GM12878 (cell line): ENCODE measurements around the gene RAB23. TPM values are rescaled to one million over a fixed set of nuclear protein-coding genes. Genes with fewer than 3 reads are reported as not detected.

Experiments used
- ATAC-seq: fragments of 200-7000 bp; cut with Tn5 transposase; 3 replicates; pipeline ENCODE4 v1.9.1; 2020; ENCODE audit warnings: mild to moderate bottlenecking, moderate library complexity
- BruUV-seq: library from RNA; stranded (reverse); fragments of 400-500 nt; replicated peaks from 2 replicates; lab custom pipeline; 2021; lab: Mats Ljungman, UMichigan
- CTCF ChIA-PET: fragments of 300-600 bp; sonication (Branson Sonifier 250); formaldehyde crosslinking; extraction: SDS; loops from one replicate; lab custom pipeline; 2021; ENCODE audit warnings: inconsistent platforms; lab: Yijun Ruan, JAX
- POLR2A ChIA-PET: fragments of 350-600 bp; formaldehyde crosslinking; extraction: SDS; loops from one replicate; lab custom pipeline; 2021; ENCODE audit warnings: inconsistent platforms; lab: Charles Lee
- RAD21 ChIA-PET: fragments of 300-600 bp; sonication (Branson Sonifier 250); formaldehyde crosslinking; loops from one replicate; lab custom pipeline; 2023; ENCODE audit warnings: antibody characterized with exemption; ENCODE audit not compliant: unreplicated experiment; lab: Charles Lee
- SMC1A ChIA-PET: fragments of 300-600 bp; sonication (Branson Sonifier 250); formaldehyde crosslinking; loops from one replicate; lab custom pipeline; 2023; ENCODE audit not compliant: unreplicated experiment, uncharacterized antibody; lab: Charles Lee
- DNase-seq: peaks from one replicate; pipeline ENCODE4 v3.0.0-alpha.2; 2011; ENCODE audit warnings: low read depth, low spot score
- FAIRE-seq: peaks from 3 replicates; lab custom pipeline; 2011; peaks lifted over from hg19 to GRCh38; lab: Jason Lieb, UNC
- H2AFZ ChIP-seq: 2 replicates; pipeline ENCODE4 v1.6.0; 2011; ENCODE audit warnings: low read depth, low read length, control low read depth; ENCODE audit not compliant: control insufficient read depth
- H3K27ac ChIP-seq: 2 replicates; pipeline ENCODE4 v1.5.1; 2011; ENCODE audit warnings: control low read depth; ENCODE audit not compliant: control insufficient read depth, insufficient read depth
- H3K27me3 ChIP-seq, 2 experiments: replicated peaks in 1 of 2; 2 replicates each; pipeline versions ENCODE4 v1.6.0 to v1.6.1; 2011; ENCODE audit warnings: low read length in 1 of 2; ENCODE audit not compliant: control insufficient read depth in 2 of 2, insufficient read depth in 2 of 2
- H3K36me3 ChIP-seq, 2 experiments: 2 replicates each; pipeline ENCODE4 v1.5.1; 2011; ENCODE audit warnings: low read length in 1 of 2; ENCODE audit not compliant: control insufficient read depth in 2 of 2, insufficient read depth in 2 of 2
- H3K4me1 ChIP-seq: 2 replicates; pipeline ENCODE4 v1.6.1; 2011; ENCODE audit warnings: mild to moderate bottlenecking, low read length, moderate library complexity, mixed read lengths; ENCODE audit not compliant: control insufficient read depth, insufficient read depth
- H3K4me2 ChIP-seq: 2 replicates; pipeline ENCODE4 v1.6.0; 2011; ENCODE audit warnings: control low read depth; ENCODE audit not compliant: control insufficient read depth, insufficient read depth
- H3K4me3 ChIP-seq: fragments of 200-600 bp; sonication (generic); 2 replicates; pipeline ENCODE4 v1.5.1; 2016
- H3K79me2 ChIP-seq: 2 replicates; pipeline ENCODE4 v1.6.0; 2011; ENCODE audit warnings: low read length; ENCODE audit not compliant: control insufficient read depth, insufficient read depth
- H3K9ac ChIP-seq: 2 replicates; pipeline ENCODE4 v1.8.0; 2011; ENCODE audit warnings: low read length, control low read depth, mixed read lengths; ENCODE audit not compliant: control insufficient read depth, insufficient read depth
- H3K9me3 ChIP-seq: replicated peaks from 3 replicates; pipeline ENCODE4 v1.5.1; 2011; ENCODE audit warnings: mild to moderate bottlenecking, low read length; ENCODE audit not compliant: control insufficient read depth, insufficient read depth
- H4K20me1 ChIP-seq: 2 replicates; pipeline ENCODE4 v1.6.0; 2011; ENCODE audit not compliant: control insufficient read depth, insufficient read depth
- ASH2L ChIP-seq: fragments of 300-600, 200-600 bp; sonication (generic); IDR thresholded peaks from 2 replicates; pipeline ENCODE4 v1.6.1; 2017; ENCODE audit warnings: low read depth, mild to moderate bottlenecking, borderline replicate concordance
- CTCF ChIP-seq, 3 experiments: IDR thresholded peaks in 2 of 3; conservative IDR thresholded peaks in 1 of 3; 2 replicates each; pipeline ENCODE4 v1.5.1; 2011; ENCODE audit warnings: low read depth in 3 of 3, low read length in 3 of 3, mild to moderate bottlenecking in 3 of 3, control low read depth in 2 of 3, moderate library complexity in 2 of 3, inconsistent platforms in 1 of 3, mixed read lengths in 1 of 3; ENCODE audit not compliant: control insufficient read depth in 2 of 3, insufficient read depth in 1 of 3; ENCODE audit errors: extremely low read depth in 1 of 3
- EGR1 ChIP-seq, 2 experiments: IDR thresholded peaks; 1 replicate in 1 of 2; 2 replicates in 1 of 2; pipeline ENCODE4 v1.6.1; 2011 to 2012; ENCODE audit warnings: low read depth in 2 of 2, low read length in 2 of 2, borderline replicate concordance in 1 of 2, mild to moderate bottlenecking in 1 of 2, moderate library complexity in 1 of 2
- FOXM1 ChIP-seq: IDR thresholded peaks from 2 replicates; pipeline ENCODE4 v1.6.1; 2012; ENCODE audit warnings: low read depth, mild to moderate bottlenecking, inconsistent platforms, low read length, moderate library complexity
- HDAC2 ChIP-seq: fragments of 200-600 bp; sonication (generic); IDR thresholded peaks from 2 replicates; pipeline ENCODE4 v1.6.1; 2017
- JUND ChIP-seq: IDR thresholded peaks from 2 replicates; pipeline ENCODE4 v1.6.1; 2012; ENCODE audit warnings: low read depth, mild to moderate bottlenecking, low read length, improper control_type of control experiment, moderate library complexity
- MTA3 ChIP-seq: IDR thresholded peaks from 2 replicates; pipeline ENCODE4 v1.6.1; 2012; ENCODE audit warnings: low read length, inconsistent platforms, borderline replicate concordance
- MXI1 ChIP-seq: fragments of 150-350 bp; IDR thresholded peaks from 2 replicates; pipeline ENCODE4 v1.6.1; 2011; ENCODE audit warnings: low read depth, mild to moderate bottlenecking, inconsistent platforms, low read length, improper control_type of control experiment
- NRF1 ChIP-seq: conservative IDR thresholded peaks from 2 replicates; pipeline ENCODE4 v1.6.1; 2011; ENCODE audit warnings: mild to moderate bottlenecking, low read depth, low read length, improper control_type of control experiment
- PAX5 ChIP-seq: IDR thresholded peaks from 2 replicates; pipeline ENCODE4 v1.6.1; 2011; ENCODE audit warnings: low read depth, low read length, borderline replicate concordance
- POLR2AphosphoS5 ChIP-seq: IDR thresholded peaks from 2 replicates; pipeline ENCODE4 v1.6.1; 2011; ENCODE audit warnings: mild to moderate bottlenecking, low read length, inconsistent platforms
- RCOR1 ChIP-seq: conservative IDR thresholded peaks from 2 replicates; pipeline ENCODE4 v1.6.1; 2012; ENCODE audit warnings: low read depth, low read length, improper control_type of control experiment
- SIX5 ChIP-seq: IDR thresholded peaks from 2 replicates; pipeline ENCODE4 v1.6.1; 2011; ENCODE audit warnings: mild to moderate bottlenecking, low read depth, low read length, moderate library complexity; ENCODE audit not compliant: severe bottlenecking
- SREBF1 ChIP-seq: IDR thresholded peaks from 2 replicates; pipeline ENCODE4 v1.6.1; 2012; ENCODE audit warnings: mild to moderate bottlenecking, low read length
- ZZZ3 ChIP-seq: IDR thresholded peaks from 2 replicates; pipeline ENCODE4 v1.6.1; 2011; ENCODE audit warnings: low read depth; ENCODE audit not compliant: control insufficient read depth, insufficient read length
- in situ Hi-C: fragments of 300-500 bp; cut with MboI; formaldehyde crosslinking; loops from 9 replicates; pipeline ENCODE4 v1.14.3; 2018; ENCODE audit warnings: mixed read lengths
- intact Hi-C: fragments of 100-400 bp; cut with micrococcal nuclease; formaldehyde crosslinking; loops from one replicate; pipeline ENCODE4 v1.14.2; 2022; ENCODE audit not compliant: unreplicated experiment
- polyA plus RNA-seq, 11 experiments: library from polyadenylated mRNA; depleted of rRNA in 4 of 11; unstranded in 6 of 11; stranded (reverse) in 5 of 11; fragments of >200 nt; fragmentation: Nextera tagmentation in 4 of 11; fragmentation: Illumina TruSeq in 1 of 11; extraction: Ambion mirVana in 4 of 11; extraction: Trizol in 1 of 11; gene quantifications; 1 replicate in 1 of 11; 2 replicates in 10 of 11; pipeline versions ENCODE4 v1.2.1 to v1.2.3, GENCODE V29; 2011 to 2016; ENCODE audit warnings: inconsistent platforms in 2 of 11, missing spikeins in 2 of 11, low read depth in 1 of 11
- total RNA-seq, 4 experiments: library from RNA; depleted of rRNA in 3 of 4; stranded (reverse); fragments of >200 nt in 3 of 4; fragmentation: Illumina TruSeq in 1 of 4; extraction: Trizol in 1 of 4; gene quantifications; 2 replicates each; pipeline versions ENCODE4 v1.2.1 to v1.2.3, GENCODE V29; 2013 to 2021

Gene RAB23
- total and polyA plus RNA-seq, 10 of the 15 experiments (the other 5 are each of a cell fraction or from before 2014, with no cell fraction given), result 0.80 to 6.0 (median 3.1) TPM

- TF ChIP-seq NRF1 (peak; percentile 86), CTCF (IDR thresholded peaks at IDR 0.05 in 2 of 3, conservative IDR thresholded peaks at IDR 0.05 in 1 of 3; ENCODE audit: control insufficient read depth in 2 of 3, extremely low read depth in 1 of 3, insufficient read depth in 1 of 3, low read depth in 3 of 3, low read length in 3 of 3) (no peak; a peak in 1 of 6 replicates), ZZZ3 (no peak), HDAC2 (no peak), RCOR1 (no peak), PAX5 (no peak), JUND (no peak), ASH2L (0 out of 2 replicates have a peak, but pooled peaks have one; percentile 51), MTA3 (no peak)
Observed at GRCh38 chr6:57221936-57222742, at the start of gene RAB23 (continued).

- RAD21 ChIA-PET, result no interaction called here
- BruUV-seq, result no TSS peak
- H3K9ac ChIP-seq, result no peak overlapping the region
- POLR2A ChIA-PET, result no interaction called here
- SMC1A ChIA-PET, result interaction anchor here (4.1 kb wide), 1 partner anchor 48 kb away, joined by 21 read pairs; the partner anchor contains the start of gene PRIM2
- ATAC-seq (no peak), FAIRE-seq (no peak), DNase-seq (no peak)
- H3K4me2 ChIP-seq, result no peak overlapping the region
- no peak for TF ChIP-seq SIX5
- TF ChIP-seq FOXM1, result no peak
- TF ChIP-seq SREBF1, result no peak
- TF ChIP-seq MXI1, result no peak
- TF ChIP-seq EGR1 (IDR thresholded peaks at IDR 0.05; ENCODE audit: borderline replicate concordance in 1 of 2, low read depth in 2 of 2, low read length in 2 of 2), result no peak
- no peak for TF ChIP-seq POLR2AphosphoS5
- no peaks in the 10 kb centered on the region for H3K27me3 ChIP-seq
- H4K20me1 ChIP-seq, result no peaks in the 10 kb centered on the region
- no peaks in the 10 kb centered on the region for H3K9me3 ChIP-seq
- H3K27ac ChIP-seq, result no peak overlapping the region
- CTCF ChIA-PET, result interaction anchor here (1.5 to 3.7 kb wide), 2 partner anchors 47 to 226 kb away, joined by 3 to 40 read pairs; partner anchors contain the start of gene PRIM2
- no peak overlapping the region for H2AFZ ChIP-seq
- in situ Hi-C loops (no loop called here), intact Hi-C loops (loop anchor here (1.0 kb wide), 1 partner anchor 48 kb away; no protein-coding TSS in a partner anchor)
- H3K4me3 ChIP-seq, result no peak overlapping the region
- no peaks in the 10 kb centered on the region for H3K36me3 ChIP-seq
- no peaks in the 10 kb centered on the region for H3K79me2 ChIP-seq
- no peaks in the 10 kb centered on the region for H3K4me1 ChIP-seq
Observed at GRCh38 chr6:57268294-57268640, 46.2 kb upstream of the RAB23 start.
